ENCODE results near the gene CDRT4. TPM values are rescaled to one million over a fixed set of nuclear protein-coding genes. Genes with fewer than 3 reads are reported as not detected.

CDRT4 gene
- total and polyA plus RNA-seq, 2 donors (not counting 3 experiments of a cell fraction or from before 2014, with no cell fraction given) = 11.5 to 13.6 TPM

DNA sequence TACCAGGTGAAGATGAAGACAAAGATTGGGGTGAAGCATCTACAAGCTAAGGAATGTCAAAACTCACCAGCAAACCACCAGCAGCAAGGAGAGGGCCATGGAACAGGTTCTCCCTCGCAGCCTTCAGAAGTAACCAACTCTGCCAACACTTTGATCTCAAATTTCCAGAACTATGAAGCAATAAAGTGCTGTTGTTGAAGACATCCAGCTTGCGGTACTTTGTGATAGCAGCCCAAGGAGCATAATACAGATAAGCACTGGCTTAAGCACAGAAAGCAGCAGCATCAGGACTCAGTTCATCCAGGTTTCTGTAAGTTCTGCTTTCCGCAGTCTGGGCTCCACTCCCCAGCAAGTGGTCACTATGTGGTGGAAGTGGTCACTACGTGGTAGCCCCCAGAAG is 16.0 kb upstream of the CDRT4 start:
- dilution Hi-C loops (cut with MboI; ENCODE audit: extremely low pct_ligation_motif_present, low sequenced_read_pairs) = no loop called here
- Histone ChIP-seq H2AFZ (ENCODE audit: low read depth, low read length) (no peak overlapping the region), H3K79me2 (ENCODE audit: control insufficient read depth, insufficient read depth, low read length) (no peaks in the 10 kb centered on the region), H3K4me2 (ENCODE audit: insufficient read depth, low read length) (no peak overlapping the region), H4K20me1 (replicated peaks; ENCODE audit: control insufficient read depth, extremely low read depth, insufficient read depth, low read length) (no peaks in the 10 kb centered on the region), H3K9ac (replicated peaks; ENCODE audit: extremely low read depth, insufficient read depth, low read length) (no peak overlapping the region), H3K4me3 (replicated peaks in 1 of 3; ENCODE audit: insufficient read depth in 1 of 3, low read depth in 1 of 3, low read length in 3 of 3) (no peak overlapping the region), H3K27ac (ENCODE audit: insufficient read depth, low read depth, low read length) (no peak overlapping the region), H3K36me3 (ENCODE audit: control insufficient read depth in 2 of 2, extremely low read depth in 1 of 2, insufficient read depth in 2 of 2, low read length in 2 of 2) (peaks cover 0 to 4% of the 10 kb centered on the region in 2 experiments), H3K9me1 (replicated peaks; ENCODE audit: control insufficient read depth, extremely low read depth, insufficient read depth, low read length) (no peaks in the 10 kb centered on the region), H3K4me1 (ENCODE audit: control insufficient read depth, extremely low read depth, insufficient read depth, low read length) (peaks cover 22% of the 10 kb centered on the region), H3K27me3 (ENCODE audit: control insufficient read depth in 2 of 2, insufficient read depth in 2 of 2, low read length in 2 of 2) (no peaks in the 10 kb centered on the region), H3K9me3 (replicated peaks; ENCODE audit: control insufficient read depth, insufficient read depth, low read length) (no peaks in the 10 kb centered on the region)
- CTCF ChIA-PET = interaction anchor here (1.2 kb wide), 1 partner anchor 19 kb away, joined by 4 read pairs; no protein-coding TSS in a partner anchor
- TF ChIP-seq, protein P1, sequence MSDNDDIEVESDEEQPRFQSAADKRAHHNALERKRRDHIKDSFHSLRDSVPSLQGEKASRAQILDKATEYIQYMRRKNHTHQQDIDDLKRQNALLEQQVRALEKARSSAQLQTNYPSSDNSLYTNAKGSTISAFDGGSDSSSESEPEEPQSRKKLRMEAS (IDR thresholded peaks at IDR 0.05; ENCODE audit: insufficient read depth, insufficient read length) = no peak
- TF ChIP-seq FOS (IDR thresholded peaks at IDR 0.05; ENCODE audit: borderline replicate concordance, insufficient read depth, low read length) (no peak), MYC (IDR thresholded peaks at IDR 0.05; ENCODE audit: low read depth, low read length) (no peak), POLR2AphosphoS5 (IDR thresholded peaks at IDR 0.05; ENCODE audit: insufficient read depth, low read depth, low read length) (no peak), POLR2A (IDR thresholded peaks at IDR 0.05; ENCODE audit: low read depth, low read length) (no peak), JUN (IDR thresholded peaks at IDR 0.05; ENCODE audit: borderline replicate concordance, insufficient read depth, insufficient read length, low read depth) (no peak), GATA2 (IDR thresholded peaks at IDR 0.05; ENCODE audit: insufficient read depth, insufficient read length, low read depth, low read length) (no peak), EZH2 (IDR thresholded peaks at IDR 0.05; ENCODE audit: borderline replicate concordance, low read depth, low read length, severe bottlenecking) (no peak)
- TF ChIP-seq, protein P2, sequence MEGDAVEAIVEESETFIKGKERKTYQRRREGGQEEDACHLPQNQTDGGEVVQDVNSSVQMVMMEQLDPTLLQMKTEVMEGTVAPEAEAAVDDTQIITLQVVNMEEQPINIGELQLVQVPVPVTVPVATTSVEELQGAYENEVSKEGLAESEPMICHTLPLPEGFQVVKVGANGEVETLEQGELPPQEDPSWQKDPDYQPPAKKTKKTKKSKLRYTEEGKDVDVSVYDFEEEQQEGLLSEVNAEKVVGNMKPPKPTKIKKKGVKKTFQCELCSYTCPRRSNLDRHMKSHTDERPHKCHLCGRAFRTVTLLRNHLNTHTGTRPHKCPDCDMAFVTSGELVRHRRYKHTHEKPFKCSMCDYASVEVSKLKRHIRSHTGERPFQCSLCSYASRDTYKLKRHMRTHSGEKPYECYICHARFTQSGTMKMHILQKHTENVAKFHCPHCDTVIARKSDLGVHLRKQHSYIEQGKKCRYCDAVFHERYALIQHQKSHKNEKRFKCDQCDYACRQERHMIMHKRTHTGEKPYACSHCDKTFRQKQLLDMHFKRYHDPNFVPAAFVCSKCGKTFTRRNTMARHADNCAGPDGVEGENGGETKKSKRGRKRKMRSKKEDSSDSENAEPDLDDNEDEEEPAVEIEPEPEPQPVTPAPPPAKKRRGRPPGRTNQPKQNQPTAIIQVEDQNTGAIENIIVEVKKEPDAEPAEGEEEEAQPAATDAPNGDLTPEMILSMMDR (IDR thresholded peaks at IDR 0.05; ENCODE audit: extremely low read depth in 1 of 2, insufficient read depth in 1 of 2, low read depth in 1 of 2, low read length in 2 of 2) = no peak
- BruUV-seq (replicated peaks) = no TSS peak
- FAIRE-seq (no peak), DNase-seq (ENCODE audit: low read depth, low spot score) (no peak)
- POLR2A ChIA-PET = no interaction called here
- intact Hi-C loops (cut with micrococcal nuclease) = no loop called here

Data from endothelial cell of umbilical vein (primary cell).